GM19035 (cell line): ENCODE measurements around the gene PLA2R1.
"Not testable (repeated sequence)": the region's sequence is repeated elsewhere in the genome, so short reads cannot be mapped to it uniquely, and the experiment has no call there.

Experiments
- ATAC-seq: cut with Tn5 transposase; IDR thresholded peaks from one replicate; pipeline ENCODE4 v1.9.1; 2021; ENCODE audit not compliant: unreplicated experiment

PLA2R1 gene

DNA sequence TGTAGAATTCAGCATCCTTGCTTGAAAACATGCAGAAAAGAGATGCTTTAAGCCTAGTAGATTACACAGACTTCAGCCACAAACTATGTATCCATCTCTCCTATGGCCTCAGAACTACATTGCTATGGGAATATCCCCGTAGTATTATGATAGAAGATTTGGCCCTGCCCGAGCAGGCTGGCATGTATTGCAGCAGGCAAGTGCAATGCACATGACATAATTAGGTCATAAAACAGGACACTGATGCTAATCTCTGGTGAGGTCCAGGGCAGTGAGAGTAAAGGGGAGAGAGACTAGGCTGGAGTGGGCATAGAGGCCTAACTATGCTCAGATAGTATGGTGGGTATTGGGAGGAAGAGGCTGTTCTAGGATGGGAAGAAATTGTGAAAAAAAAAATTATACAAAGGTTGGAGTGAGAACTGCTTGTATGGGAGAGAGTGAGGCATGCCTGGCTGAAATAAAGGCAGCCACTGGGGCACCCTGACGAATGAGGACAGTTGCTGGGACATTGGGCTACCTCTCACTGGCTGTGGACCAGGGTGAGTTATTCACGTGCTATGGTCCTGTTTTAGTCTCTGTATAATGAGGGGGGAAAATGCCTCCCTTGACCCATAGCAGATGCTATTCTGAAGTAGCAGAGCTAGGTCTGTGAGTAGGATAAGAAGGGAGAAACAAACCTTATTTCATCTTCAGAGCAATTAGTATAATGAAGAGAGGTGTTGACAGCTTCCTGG lies 1.6 kb upstream of the PLA2R1 start:
- ATAC-seq = no peak

DNA sequence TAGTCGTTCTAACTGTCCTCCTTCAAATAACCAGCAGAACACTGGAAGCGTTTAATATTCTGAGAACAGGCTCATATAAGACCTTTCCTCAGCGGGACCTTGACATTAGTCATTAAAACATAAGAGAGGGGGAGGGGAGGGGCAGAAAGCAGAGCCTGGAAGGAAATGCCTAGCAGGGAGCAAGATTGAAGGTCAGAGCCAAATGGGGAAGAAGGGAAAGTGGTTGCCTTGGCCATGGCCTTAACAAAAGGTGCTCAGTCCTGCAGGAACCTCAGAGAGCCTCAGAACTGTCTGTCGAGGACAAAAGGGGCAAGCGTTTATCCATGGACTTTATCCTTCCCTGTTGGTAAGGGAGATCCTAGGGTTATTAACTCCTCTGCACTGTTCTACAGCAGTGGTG lies 856 bp upstream of the PLA2R1 start:
- no peak for ATAC-seq

DNA sequence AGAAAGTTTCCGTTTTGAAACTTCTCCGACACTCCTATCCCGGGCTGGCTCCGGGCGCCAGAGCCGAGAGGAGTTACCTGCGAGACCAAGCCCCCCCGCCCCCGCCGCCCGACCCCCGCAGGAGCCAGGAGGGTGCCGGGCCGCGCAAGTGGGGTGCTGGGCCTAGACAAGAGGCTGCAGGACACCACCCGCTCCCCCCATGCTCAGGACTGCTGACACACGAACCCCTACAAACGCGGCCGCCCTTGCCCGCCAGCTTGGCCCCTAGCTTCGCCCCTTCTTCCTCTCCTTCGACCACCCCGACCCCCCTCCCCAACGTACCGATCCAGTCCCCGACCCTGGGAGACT lies 497 bp downstream of the PLA2R1 start:
- no peak for ATAC-seq

DNA sequence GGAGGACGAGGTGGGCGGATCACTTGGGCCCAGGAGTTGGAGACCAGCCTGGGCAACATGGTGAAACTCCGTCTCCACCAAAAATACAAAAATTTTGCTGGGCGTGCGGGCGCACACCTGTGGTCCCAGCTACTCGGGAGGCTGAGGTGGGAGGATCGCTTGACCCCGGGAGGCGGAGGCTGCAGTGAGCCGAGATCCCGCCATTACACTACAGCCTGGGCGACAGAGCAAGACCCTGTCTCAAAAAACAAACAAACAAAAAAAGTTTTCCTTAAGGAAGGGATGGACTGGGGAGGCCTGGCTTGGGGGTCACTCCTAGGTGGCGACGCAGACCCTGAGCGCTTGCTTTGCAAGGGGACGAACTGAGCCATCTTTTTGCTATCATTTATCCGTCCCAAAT lies 882 bp downstream of the PLA2R1 start:
- no peak for ATAC-seq

DNA sequence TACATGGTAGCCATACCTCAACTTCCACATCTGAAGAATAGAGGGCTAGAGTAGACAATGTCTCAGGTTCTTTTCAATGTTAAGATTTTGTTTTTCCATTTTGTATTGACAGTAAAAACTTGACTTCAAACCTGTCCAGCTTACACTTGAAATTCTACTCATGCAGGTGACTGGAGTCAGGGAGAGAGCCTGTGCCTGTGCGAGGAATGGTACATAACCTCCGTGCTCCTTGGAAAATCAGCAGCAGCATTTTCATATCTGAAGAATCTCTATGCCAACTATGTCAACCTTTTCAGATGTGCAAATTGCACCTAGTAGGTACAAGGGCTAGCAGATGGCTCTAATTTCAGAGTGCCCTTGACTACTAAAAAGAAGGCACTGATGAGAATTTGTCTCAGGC lies 2.1 kb downstream of the PLA2R1 start:
- no peak for ATAC-seq

DNA sequence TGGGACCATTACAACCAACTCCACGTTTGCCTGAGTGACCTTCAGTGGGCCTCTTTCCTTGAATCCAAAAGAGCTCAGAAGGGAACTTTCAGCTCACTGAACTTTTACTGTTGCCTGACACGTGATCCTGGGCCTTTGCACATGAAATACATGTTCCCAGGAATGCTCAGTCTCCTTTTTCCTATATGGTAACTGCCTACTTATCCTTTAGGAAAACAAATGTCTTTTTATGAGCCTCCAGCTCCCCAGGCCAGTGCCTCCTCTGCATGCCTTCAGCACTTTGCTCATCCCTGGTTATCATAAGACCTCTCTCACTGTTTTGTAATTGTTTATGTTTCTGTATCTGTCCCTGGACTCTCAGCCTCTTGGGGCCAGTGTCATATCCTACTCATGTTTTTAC lies 5.1 kb downstream of the PLA2R1 start:
- no peak for ATAC-seq

DNA sequence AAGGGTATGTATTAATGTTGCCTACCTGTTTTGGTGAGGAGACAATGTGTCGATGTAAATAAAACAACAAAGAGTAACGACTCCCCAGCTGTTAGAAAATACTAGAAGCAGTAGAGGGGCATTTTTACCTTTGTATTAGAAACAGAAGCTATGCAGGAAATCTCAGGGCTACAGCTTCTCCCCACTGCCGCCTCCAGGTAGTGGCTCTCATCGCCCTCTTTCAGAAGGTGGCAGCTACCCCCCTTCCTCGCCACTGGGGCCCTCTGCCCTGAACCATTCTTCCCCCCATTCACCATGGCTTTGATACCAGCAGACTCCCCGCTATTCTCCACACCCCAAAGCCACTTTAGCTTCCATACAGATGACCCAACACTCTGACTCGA lies 6.7 kb downstream of the PLA2R1 start:
- ATAC-seq = no peak

DNA sequence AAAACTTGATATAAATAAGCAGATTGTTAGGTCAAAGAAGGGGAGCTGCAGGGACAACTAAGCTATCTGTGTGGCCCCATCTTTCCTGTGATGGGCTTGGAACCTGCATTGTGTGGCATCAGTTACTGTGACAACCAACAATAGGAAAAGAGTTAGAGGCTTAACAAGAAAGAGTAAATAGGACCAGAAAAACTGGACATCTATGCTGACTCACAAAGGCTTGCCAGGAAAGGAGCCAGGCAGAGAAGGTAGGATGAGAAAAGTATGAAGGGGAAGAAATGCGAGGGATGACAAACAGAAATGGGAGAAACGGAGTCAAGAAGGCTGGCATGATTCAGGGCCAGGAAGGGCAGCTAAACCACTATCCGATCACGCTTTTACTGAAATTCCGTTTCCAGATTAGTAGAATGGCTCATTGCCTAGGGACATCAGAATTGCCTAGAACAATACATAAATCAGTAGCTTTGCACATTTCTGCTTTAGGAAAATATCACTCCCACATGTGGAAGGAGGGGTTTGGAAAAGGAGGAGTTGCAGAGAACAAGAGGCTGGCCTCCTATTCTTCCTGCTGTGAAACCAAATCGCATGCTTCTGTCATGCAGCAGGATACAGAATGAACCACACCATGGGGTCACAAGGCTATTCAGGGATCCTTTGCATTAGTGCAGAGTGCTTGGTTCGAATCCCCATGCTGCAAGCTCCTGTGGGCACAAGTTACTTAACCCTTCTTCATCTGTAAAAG lies 7.3 kb downstream of the PLA2R1 start:
- ATAC-seq = no peak

DNA sequence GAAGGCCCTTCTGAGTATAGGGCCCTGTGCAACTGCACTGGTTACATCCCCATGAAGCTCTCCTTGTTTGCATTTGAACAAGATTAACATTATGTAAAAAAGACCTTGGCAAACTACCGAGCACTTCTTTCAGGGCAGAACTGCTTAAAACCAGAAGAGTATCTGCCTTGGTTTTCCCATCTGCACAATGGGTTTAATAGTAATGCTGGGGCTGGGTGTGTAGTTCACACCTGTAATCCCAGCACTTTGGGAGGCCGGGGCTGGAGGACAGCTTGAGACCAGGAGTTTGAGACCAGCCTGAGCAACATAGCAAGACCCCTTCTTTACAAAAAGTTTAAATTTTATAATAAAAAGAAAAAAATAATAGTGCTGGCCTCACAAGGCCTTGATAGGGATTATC lies 8.5 kb downstream of the PLA2R1 start:
- ATAC-seq = no peak

DNA sequence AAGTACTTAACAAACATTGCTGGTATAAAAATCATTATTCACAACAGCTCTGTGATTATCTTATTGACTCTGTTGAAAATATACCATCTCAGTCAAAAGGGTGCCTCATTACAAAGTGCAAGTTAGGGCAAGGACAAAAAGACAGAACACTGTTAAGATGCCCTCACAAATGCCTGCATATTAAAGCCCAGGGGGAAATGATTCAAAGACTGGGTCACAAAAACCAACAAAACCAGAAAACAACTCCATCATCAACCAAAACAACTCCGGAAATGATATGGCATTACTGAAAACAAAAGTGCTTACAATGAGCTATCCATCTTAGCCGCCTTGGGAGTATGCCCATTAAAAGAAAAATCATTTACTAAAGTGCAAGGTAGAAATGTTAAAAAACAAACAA lies 9.9 kb downstream of the PLA2R1 start:
- ATAC-seq = no peak

DNA sequence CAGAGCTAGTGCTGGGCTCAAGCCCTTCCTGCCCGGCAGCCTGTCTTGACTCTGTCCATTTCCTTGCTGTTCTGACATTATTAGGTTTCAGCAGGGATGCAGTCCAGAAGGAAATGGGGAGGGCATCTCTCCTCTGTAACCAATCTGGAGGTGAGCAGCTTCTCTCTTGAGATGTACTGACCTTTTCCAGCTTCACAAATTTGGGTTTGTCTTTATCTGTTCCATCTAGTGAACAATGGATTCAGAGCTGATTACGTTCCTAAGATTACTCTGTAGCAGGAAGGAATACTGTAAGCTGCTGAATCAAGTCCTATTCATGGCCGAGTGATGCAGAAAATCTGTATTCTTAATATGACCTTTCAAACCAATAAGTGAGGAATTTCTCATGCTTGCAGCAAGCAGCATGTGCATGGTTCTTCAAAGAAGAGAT lies 11.0 kb downstream of the PLA2R1 start:
- no peak for ATAC-seq

DNA sequence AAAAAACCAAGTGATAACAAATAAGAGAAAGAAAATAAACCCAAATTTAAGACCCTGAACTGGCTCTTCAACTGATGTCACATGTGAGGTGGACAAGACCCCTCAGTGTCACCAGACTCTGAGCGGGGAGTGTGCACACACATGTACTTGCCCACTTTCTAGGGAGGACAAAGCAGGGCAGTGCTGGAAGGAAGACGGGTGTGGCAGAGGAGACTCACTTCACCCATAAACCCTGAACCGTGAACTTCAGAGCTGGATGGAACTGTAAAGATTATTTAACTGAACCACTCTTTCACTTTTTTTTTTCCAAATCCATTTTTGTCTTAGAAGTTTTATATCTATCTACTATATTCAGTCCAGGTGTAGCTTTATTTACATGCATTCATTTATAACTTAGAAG lies 12.3 kb downstream of the PLA2R1 start:
- no peak for ATAC-seq

DNA sequence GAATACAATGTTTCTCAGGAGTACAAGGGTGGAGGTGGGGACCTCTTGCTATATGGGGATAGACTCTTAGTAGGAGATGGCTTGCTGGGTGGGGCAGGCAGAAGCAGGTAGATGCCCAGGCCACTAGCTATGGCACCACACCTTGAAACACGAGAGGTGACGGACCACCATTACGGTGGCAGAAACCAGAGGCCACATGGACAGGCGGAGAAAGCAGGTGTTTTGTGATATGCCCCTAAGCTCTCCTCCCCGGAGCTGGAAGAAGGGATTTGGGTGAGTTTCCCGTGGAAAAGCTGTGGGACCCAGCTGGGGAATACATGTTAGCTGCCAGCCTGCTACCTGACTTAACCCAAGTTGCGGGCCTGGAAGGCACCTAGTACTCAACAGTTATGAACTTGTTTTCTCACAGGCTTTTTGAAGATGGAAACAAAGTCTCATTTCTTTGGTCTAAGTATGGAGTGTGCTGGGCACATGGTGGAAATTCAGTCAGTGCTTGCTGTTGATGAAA lies 16.7 kb downstream of the PLA2R1 start:
- ATAC-seq = no peak

DNA sequence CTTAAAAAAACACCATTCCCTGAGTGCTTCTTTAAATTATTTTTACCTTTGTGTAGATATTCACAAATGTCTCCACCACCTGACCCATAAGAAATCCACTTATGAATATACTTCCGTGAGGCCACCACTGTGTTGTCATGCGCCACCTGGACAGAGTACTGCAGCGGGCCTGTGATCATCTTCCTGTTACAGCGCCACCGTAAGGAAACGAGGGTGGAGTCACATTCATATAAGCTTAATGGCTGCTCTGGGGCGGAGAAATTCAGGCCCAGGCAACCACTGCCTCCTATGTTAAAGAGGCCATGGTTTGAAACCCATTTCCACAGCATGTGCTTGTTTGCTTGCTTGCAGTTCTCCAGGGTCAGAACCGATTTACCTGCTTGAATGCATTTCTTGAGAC lies 17.7 kb downstream of the PLA2R1 start:
- no peak for ATAC-seq

DNA sequence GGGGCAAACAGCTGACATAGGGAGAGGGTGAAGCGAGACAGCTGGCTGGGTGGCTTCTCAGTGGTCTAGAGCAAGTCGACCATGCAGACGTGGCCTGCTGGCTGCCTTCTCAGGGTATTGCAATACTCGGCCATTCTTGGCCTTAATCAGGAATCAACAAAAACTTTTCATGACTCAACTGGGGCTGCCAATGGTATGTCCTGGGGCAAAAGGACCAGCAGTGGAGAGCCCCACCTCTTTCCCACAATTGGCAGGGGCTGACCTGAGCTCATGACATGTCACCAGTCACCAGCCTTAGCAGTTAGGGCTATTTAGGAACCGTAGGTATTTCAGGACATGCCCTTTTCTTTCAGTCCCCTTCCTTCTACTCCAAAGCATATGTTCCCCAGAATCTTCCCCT lies 19.1 kb downstream of the PLA2R1 start:
- no peak for ATAC-seq

DNA sequence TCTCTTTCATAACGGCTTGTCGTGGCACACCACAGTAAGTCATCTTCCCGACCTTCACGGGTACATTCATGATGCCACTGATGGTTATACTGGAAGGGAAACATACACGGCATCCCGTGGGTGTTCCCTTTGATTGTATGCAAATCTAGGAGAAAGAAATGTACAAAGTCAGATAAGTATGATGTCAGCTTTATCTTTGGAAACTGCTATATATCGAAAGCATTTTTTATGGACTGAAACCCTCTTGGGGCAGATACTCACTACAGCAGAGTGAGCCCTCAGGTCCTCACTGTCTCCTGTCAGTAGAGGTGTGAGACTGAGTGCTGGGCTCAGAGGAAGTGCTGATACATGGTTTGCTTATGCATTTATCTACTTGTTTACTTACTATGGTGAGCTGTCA lies 20.4 kb downstream of the PLA2R1 start:
- no peak for ATAC-seq

DNA sequence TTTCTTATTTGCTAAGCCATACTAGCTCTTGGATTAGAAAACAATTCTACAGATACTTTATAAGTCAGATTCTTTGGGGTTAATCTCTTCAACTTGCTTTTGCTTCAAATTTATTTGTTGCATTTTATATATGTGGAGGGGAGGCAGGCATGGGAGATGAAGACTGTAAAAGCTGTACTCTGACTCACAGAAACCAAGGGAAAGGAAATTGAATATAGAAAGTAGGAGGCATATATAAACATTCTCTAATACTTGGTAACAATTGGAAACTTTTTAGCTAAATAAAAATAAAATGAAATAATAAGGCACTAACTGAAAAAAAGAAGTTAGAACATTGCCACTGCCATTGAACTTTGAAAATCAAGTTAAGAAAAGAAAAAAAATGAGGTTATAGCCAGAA lies 21.3 kb downstream of the PLA2R1 start:
- ATAC-seq = no peak

DNA sequence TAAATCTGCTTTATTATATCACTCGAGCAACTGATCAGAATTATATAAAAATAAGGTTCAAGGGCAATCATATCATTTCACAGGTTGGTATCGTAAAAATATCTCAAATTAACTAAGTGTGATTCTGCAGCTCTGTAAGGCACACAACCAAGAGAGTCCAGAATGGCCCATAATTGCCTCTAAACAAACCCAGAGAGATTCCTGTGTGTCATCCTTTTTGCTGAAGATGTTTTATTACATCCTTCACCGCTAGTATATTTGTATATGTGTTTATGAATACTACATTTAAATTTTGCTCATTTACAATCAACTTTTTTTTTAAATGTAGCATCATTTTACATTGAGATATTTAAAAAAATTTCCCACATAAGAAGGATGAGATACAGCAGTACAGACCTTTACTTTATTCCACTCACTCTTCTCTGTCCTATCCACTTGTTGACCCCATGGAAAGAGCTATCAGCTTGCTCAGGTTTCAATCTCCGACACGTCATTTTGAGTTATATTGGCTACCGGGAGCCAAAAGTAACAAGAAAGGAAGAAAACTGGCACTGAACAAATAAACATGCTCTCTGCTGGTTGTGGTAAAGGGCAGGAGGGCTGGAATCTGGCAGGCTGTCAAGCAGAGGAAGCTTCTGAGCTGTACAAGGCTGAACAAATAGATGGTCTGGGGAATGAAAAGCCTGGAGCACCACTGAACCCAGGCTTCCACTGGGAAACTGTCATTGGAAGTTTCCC lies 23.1 kb downstream of the PLA2R1 start:
- ATAC-seq = no peak

DNA sequence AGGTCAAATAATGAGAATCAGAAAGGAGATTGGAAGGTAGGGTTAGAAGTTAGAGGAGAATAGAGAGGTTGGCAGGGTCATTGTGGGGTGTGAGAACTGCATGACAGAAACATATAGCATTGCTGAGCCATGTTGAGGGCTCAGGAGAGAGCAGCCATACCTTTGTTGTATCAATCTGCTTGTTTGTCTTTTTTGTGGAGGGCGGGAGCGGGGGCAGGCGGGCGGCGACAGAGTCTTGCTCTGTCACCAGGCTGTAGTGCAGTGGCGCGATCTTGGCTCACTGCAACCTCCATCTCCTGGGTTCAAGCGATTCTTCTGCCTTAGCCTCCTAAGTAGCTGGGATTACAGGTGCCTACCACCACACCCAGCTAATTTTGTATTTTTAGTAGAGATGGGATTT lies 23.8 kb downstream of the PLA2R1 start:
- not testable (repeated sequence) for ATAC-seq

DNA sequence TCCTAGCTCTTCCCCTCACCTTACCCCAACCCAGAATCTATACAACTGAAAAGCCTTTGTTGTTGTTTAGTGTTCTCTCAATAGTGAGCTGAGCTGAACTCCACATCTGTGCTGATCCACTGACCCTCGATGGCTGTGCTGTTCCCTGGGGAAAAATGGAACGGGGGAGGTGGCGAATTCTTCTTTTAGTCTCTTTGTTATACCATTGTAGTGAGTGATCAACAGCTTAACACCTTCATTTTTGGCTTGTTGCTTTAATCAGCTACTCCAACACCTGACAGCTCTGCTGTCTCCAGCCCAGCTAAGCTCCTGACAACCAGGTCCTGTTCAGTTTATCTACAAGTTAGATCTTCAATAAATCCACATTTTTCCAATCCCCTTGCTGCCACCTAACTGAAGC lies 25.7 kb downstream of the PLA2R1 start:
- no peak for ATAC-seq

DNA sequence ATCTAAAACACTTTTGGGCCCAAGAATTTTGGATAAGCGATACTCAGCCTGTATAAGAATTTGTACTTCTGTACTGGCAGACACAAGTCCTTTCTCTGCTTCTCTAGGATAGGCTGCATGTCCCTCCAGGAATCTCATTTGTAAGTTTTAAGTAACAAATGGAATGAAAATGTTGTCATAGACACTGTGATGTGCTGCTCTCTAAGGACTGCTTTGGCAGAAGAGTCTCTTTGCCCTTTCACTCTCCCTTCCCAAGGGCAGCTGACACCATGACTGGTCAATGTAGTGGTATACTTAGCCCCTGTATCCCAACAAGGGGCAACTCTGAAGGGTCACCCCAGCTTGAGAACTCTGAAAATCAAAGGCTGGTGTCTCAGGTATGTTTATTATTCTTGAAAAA lies 27.3 kb downstream of the PLA2R1 start:
- no peak for ATAC-seq

DNA sequence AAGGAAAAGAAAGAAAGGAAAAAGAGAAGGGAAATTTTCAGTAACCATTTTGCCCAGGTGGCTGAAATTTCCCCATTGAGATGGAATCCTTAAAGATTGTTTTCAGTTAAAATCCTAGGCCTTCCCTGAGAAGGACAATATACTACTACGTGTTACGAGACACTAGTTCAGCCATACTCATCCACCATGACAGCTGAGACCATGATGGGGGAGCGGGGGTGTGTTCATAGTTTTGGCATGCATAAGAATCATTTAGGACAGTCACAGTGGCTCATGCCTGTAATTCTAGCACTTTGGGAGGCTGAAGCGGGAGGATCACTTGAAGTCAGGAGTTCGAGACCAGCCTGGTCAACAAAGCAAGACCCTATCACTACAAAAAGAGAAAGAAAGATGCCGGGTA lies 28.0 kb downstream of the PLA2R1 start:
- no peak for ATAC-seq
